DND-41 (cell line): ENCODE data around the gene DEXI.
"Not testable (repeated sequence)": the region's sequence is repeated elsewhere in the genome, so short reads cannot be mapped to it uniquely, and the experiment has no call there.

Experiments used
- ATAC-seq: fragments of 200-7000 bp; cut with Tn5 transposase; 3 replicates; pipeline ENCODE4 v1.9.1; 2021; ENCODE audit warnings: low read depth; ENCODE audit not compliant: insufficient read depth
- DNase-seq: peaks from one replicate; pipeline ENCODE4 v3.0.0-alpha.2; 2020
- H2AFZ ChIP-seq: 2 replicates; pipeline ENCODE4 v1.6.0; 2012; ENCODE audit warnings: low read depth, low read length
- H3K27ac ChIP-seq: 2 replicates; pipeline ENCODE4 v1.5.1; 2012; ENCODE audit warnings: low read length, inconsistent platforms
- H3K27me3 ChIP-seq: fragments of 200-600 bp; sonication (generic); 2 replicates; pipeline ENCODE4 v1.6.0; 2012; ENCODE audit warnings: low read length, mild to moderate bottlenecking, inconsistent platforms; ENCODE audit not compliant: insufficient read depth, poor library complexity
- H3K36me3 ChIP-seq: 2 replicates; pipeline ENCODE4 v1.5.1; 2012; ENCODE audit warnings: low read length, inconsistent platforms; ENCODE audit not compliant: insufficient read depth
- H3K4me1 ChIP-seq: 2 replicates; pipeline ENCODE4 v1.5.1; 2012; ENCODE audit warnings: mild to moderate bottlenecking, low read length; ENCODE audit not compliant: insufficient read depth
- H3K4me2 ChIP-seq: 2 replicates; pipeline ENCODE4 v1.6.0; 2012; ENCODE audit warnings: mild to moderate bottlenecking, moderate library complexity, low read length, inconsistent platforms; ENCODE audit not compliant: insufficient read depth
- H3K4me3 ChIP-seq, 2 experiments: fragments of 200-600 bp in 1 of 2; shearing (Covaris generic) in 1 of 2; 2 replicates each; pipeline ENCODE4 v1.5.1; 2012 to 2016; ENCODE audit warnings: inconsistent platforms in 2 of 2, low read length in 2 of 2, mild to moderate bottlenecking in 2 of 2, low read depth in 1 of 2, moderate library complexity in 1 of 2
- H3K79me2 ChIP-seq: 2 replicates; pipeline ENCODE4 v1.6.0; 2012; ENCODE audit warnings: low read length, inconsistent platforms; ENCODE audit not compliant: insufficient read depth
- H3K9ac ChIP-seq: 2 replicates; pipeline ENCODE4 v1.6.0; 2012; ENCODE audit warnings: low read depth, mild to moderate bottlenecking, inconsistent platforms, low read length, moderate library complexity
- H3K9me3 ChIP-seq: 2 replicates; pipeline ENCODE4 v1.5.1; 2012; ENCODE audit warnings: low read length, moderate library complexity, mild to moderate bottlenecking, inconsistent platforms; ENCODE audit not compliant: insufficient read depth, severe bottlenecking
- H4K20me1 ChIP-seq: 2 replicates; pipeline ENCODE4 v1.6.0; 2012; ENCODE audit warnings: low read length; ENCODE audit not compliant: insufficient read depth
- EZH2 ChIP-seq: IDR thresholded peaks from 3 replicates; pipeline ENCODE4 v1.6.1; 2012; ENCODE audit warnings: borderline replicate concordance, low read depth, mild to moderate bottlenecking, moderate library complexity, low read length, inconsistent platforms; ENCODE audit not compliant: severe bottlenecking
- TF ChIP-seq, protein P1 (sequence below): IDR thresholded peaks from 2 replicates; pipeline ENCODE4 v1.5.1; 2012; ENCODE audit warnings: borderline replicate concordance, low read length, moderate library complexity, mild to moderate bottlenecking; ENCODE audit not compliant: poor library complexity, severe bottlenecking; ENCODE audit errors: extremely low read depth

Gene DEXI

DNA sequence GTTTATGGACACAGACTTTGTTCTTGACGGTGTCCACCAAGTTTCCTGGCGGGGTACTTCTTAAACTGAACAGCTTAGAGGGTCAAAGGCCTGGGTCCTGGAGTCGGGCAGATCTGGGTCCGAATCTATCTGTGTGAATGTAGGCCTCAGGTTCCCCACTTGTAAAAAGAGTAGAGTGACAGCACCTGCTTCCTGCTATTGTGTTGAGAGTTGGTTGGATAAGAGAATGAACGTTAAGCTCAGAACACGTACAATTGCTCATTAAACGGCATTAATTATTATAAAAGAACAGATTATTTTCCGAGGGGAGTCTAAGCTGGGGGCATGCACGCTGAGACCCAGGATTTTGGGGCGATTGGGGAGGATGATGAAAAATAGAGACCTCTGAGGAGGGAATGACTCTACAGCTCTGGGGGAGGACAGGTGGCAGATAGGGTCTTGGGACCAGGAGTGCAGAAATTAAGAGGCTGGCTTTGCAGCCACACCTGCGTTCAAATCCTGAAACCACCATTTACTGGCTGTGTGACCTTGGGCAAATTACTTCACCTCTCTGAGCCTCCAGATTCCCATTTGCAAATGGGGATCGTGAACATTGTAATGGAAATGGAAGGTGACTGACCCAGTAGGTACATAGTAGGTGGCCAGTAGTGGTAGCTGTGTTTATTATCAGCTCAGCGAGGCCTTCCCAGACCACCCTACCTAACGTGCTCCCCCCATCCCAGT is 3.0 kb upstream of the DEXI start:
- H3K36me3 ChIP-seq: no peaks in the 10 kb centered on the region; the same call in 1 of the 2 replicates
- DNase-seq: no peak
- H3K27ac ChIP-seq: peak overlapping the region; percentile 76
- peak overlapping the region; percentile 80 for H3K9ac ChIP-seq
- peaks cover 58% of the 10 kb centered on the region for H4K20me1 ChIP-seq
- TF ChIP-seq EZH2: no peak
- TF ChIP-seq, protein P1, sequence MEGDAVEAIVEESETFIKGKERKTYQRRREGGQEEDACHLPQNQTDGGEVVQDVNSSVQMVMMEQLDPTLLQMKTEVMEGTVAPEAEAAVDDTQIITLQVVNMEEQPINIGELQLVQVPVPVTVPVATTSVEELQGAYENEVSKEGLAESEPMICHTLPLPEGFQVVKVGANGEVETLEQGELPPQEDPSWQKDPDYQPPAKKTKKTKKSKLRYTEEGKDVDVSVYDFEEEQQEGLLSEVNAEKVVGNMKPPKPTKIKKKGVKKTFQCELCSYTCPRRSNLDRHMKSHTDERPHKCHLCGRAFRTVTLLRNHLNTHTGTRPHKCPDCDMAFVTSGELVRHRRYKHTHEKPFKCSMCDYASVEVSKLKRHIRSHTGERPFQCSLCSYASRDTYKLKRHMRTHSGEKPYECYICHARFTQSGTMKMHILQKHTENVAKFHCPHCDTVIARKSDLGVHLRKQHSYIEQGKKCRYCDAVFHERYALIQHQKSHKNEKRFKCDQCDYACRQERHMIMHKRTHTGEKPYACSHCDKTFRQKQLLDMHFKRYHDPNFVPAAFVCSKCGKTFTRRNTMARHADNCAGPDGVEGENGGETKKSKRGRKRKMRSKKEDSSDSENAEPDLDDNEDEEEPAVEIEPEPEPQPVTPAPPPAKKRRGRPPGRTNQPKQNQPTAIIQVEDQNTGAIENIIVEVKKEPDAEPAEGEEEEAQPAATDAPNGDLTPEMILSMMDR: no peak
- no peak for ATAC-seq
- peaks cover 71% of the 10 kb centered on the region for H3K79me2 ChIP-seq
- H2AFZ ChIP-seq: peak overlapping the region; percentile 88
- H3K27me3 ChIP-seq: no peaks in the 10 kb centered on the region
- no peaks in the 10 kb centered on the region for H3K9me3 ChIP-seq
- peak overlapping the region; percentile 98 for H3K4me2 ChIP-seq
- H3K4me3 ChIP-seq: peak overlapping the region; percentile 68 to 92
- H3K4me1 ChIP-seq: peaks cover 80% of the 10 kb centered on the region

DNA sequence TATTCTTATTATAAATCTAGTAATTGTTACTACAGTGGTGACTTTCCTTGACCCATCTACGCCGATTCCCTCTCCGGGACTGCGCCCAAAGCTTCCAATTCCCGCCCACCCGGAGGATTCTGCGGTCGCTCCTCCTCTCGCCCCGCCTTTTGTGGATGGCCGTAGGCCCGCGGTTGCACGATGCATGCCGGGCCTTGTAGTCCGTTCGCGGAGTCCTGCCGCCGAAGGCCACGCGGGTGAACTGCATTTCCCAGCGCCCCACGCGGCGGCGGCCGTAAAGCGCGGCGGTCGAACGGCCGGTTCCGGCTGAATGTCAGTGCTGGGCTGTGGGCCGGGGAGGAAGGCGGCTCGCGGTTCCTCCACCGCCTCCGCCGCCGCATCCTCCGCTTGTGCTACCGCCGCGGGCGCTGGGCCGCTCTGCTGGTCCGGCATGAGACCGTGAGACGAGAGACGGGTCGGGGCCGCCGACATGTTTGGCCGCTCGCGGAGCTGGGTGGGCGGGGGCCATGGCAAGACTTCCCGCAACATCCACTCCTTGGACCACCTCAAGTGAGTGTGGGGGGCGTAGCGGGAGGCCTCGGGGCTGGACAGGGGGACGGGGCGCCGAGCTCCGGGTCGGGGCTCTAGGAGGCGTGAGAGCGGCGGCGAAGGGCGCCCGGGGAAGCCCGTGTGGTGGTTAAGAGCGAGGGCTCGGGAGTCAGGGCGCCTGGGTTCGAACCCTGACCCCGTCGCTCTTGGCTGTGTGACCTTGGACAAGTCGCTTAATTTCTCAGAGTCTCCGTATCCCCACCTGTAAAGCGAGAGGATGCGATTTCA is 2.2 kb upstream of the DEXI start, which contains the start of gene CLEC16A:
TSS of gene CLEC16A (plus strand) at position 316 of the 816 bp plus-strand sequence. CDS start at position 470, 154 bp downstream.
- peaks cover 71% of the 10 kb centered on the region for H3K79me2 ChIP-seq
- H3K27me3 ChIP-seq: no peaks in the 10 kb centered on the region
- H4K20me1 ChIP-seq: peaks cover 58% of the 10 kb centered on the region
- TF ChIP-seq, protein P1: peak; percentile 3
- TF ChIP-seq EZH2: no peak
- peak within 1 kb of the TSS; percentile 68 to 92 for H3K4me3 ChIP-seq
- H3K36me3 ChIP-seq: peaks cover 7% of the 10 kb centered on the region
- peak within 1 kb of the TSS; percentile 88 for H2AFZ ChIP-seq
- peaks cover 80% of the 10 kb centered on the region for H3K4me1 ChIP-seq
- no peaks in the 10 kb centered on the region for H3K9me3 ChIP-seq
- H3K4me2 ChIP-seq: peak within 1 kb of the TSS; percentile 98
- peak; percentile 97 for DNase-seq
- peak; percentile 80 for ATAC-seq
- peak within 1 kb of the TSS; percentile 76 for H3K27ac ChIP-seq
- H3K9ac ChIP-seq: peak within 1 kb of the TSS; percentile 80

DNA sequence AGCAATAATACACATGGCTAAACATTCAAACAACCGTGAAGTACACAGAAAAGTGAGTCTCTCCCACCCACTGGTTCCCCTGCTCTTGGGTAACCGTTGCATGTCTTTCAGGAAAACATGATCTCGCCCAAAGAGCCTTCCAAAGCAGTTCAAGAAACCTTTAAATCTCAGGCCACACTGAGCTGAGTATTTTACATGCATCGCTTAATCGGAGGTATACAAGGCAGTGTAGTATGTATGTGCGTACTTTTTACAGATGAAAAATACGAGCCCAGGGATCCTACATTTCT is 741 bp upstream of the DEXI start:
- ATAC-seq (no peak), DNase-seq (no peak)
- TF ChIP-seq EZH2: no peak
- TF ChIP-seq, protein P1: no peak
- peak overlapping the region; percentile 98 for H3K4me2 ChIP-seq
- peak overlapping the region; percentile 88; the same call in 1 of the 2 replicates for H2AFZ ChIP-seq
- H3K27me3 ChIP-seq: no peaks in the 10 kb centered on the region
- H3K79me2 ChIP-seq: peaks cover 71% of the 10 kb centered on the region
- peak overlapping the region; percentile 50 for H3K9ac ChIP-seq
- peaks cover 21% of the 10 kb centered on the region for H3K36me3 ChIP-seq
- no peaks in the 10 kb centered on the region for H3K9me3 ChIP-seq
- peaks cover 80% of the 10 kb centered on the region for H3K4me1 ChIP-seq
- peak overlapping the region in 1 of 2 experiments; percentile 78; a peak in 2 of 4 replicates for H3K4me3 ChIP-seq
- H4K20me1 ChIP-seq: peaks cover 56% of the 10 kb centered on the region
- peak overlapping the region; percentile 66 for H3K27ac ChIP-seq

DNA sequence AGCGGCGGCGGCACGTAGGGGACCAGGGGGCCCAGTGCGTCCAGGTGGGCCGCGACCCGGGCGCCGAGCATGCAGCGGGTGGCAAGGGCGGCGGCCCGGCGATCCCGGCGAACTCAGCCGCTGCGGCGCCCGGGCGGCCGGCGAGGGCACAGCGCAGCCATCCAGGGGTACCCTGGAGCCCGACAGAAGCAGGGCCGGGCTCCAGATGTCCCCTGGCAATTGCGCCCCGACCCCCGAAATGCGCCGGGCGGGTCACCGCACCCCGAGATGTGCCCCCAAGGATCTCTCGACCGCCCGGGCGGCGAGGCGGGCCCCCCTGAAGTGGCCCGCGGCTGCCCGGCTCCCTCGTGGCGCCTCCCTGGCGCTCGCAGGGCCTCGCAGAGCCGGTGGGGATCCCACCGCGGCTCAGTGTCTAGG is 325 bp downstream of the DEXI start:
- Histone ChIP-seq H3K36me3 (peaks cover 32% of the 10 kb centered on the region), H3K4me3 (peak overlapping the region; percentile 46 to 78; a peak in 3 of 4 replicates), H2AFZ (peak overlapping the region; percentile 72), H3K79me2 (peaks cover 74% of the 10 kb centered on the region), H3K9ac (peak overlapping the region; percentile 50), H3K4me1 (peaks cover 83% of the 10 kb centered on the region), H4K20me1 (peaks cover 58% of the 10 kb centered on the region), H3K4me2 (peak overlapping the region; percentile 98)
- H3K27me3 ChIP-seq, H3K9me3 ChIP-seq, DNase-seq, H3K27ac ChIP-seq: not testable (repeated sequence)
- ATAC-seq: peak; percentile 13
